Suprapubic skin (tissue), 4 donors: ENCODE results near the gene TTC1.

Experiments used
- EP300 ChIP-seq: sonication (generic); formaldehyde crosslinking; IDR thresholded peaks from one replicate; pipeline ENCODE4 v1.6.1; 2017; ENCODE audit warnings: antibody characterized with exemption
- POLR2A ChIP-seq, 2 donors: fragments of 450-650 bp; IDR thresholded peaks; one replicate each; pipeline ENCODE4 v1.6.1; 2017; ENCODE audit warnings: antibody characterized with exemption in 2 of 2, mild to moderate bottlenecking in 2 of 2, moderate library complexity in 2 of 2
- POLR2AphosphoS5 ChIP-seq, 3 donors: sonication (generic); formaldehyde crosslinking; IDR thresholded peaks; one replicate each; pipeline ENCODE4 v1.6.1; 2017; ENCODE audit warnings: antibody characterized with exemption in 3 of 3
- TF ChIP-seq, protein P1 (sequence below), 2 donors: fragments of 200-600 bp in 1 of 2; fragments of 450-650 bp in 1 of 2; sonication (generic) in 1 of 2; IDR thresholded peaks; one replicate each; pipeline ENCODE4 v1.5.1; 2016 to 2019; ENCODE audit warnings: antibody characterized with exemption in 2 of 2, mild to moderate bottlenecking in 1 of 2, moderate library complexity in 1 of 2

DNA sequence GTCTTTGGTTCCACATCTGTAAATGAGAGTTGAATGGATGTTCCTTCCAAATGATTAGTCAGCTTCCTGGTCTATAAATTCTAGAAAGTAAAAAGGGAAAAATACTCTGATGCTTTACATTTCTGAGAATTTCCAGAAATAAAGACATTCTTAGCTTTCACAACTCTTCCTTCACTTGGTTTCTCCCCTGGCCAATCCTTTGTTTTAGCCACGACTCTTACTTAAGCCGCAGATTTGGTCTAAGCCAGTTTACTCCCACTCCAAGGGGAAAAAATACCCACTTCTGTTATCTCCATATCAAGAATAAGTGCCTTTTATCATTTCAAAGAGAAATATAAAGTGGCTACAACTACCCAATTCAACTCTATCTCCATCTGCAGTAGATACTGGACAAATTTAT lies 80.6 kb downstream of the TTC1 start:
- TF ChIP-seq, protein P1, sequence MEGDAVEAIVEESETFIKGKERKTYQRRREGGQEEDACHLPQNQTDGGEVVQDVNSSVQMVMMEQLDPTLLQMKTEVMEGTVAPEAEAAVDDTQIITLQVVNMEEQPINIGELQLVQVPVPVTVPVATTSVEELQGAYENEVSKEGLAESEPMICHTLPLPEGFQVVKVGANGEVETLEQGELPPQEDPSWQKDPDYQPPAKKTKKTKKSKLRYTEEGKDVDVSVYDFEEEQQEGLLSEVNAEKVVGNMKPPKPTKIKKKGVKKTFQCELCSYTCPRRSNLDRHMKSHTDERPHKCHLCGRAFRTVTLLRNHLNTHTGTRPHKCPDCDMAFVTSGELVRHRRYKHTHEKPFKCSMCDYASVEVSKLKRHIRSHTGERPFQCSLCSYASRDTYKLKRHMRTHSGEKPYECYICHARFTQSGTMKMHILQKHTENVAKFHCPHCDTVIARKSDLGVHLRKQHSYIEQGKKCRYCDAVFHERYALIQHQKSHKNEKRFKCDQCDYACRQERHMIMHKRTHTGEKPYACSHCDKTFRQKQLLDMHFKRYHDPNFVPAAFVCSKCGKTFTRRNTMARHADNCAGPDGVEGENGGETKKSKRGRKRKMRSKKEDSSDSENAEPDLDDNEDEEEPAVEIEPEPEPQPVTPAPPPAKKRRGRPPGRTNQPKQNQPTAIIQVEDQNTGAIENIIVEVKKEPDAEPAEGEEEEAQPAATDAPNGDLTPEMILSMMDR (IDR thresholded peaks at IDR 0.05): no peak
- TF ChIP-seq POLR2A (IDR thresholded peaks at IDR 0.05) (no peak), EP300 (no peak), POLR2AphosphoS5 (IDR thresholded peaks at IDR 0.05) (no peak)
